HepG2 (cell line): ENCODE data around the gene ARHGAP31. TPM values are rescaled to one million over a fixed set of nuclear protein-coding genes. Genes with fewer than 3 reads are reported as not detected.
A peak's percentile ranks its signal among the peaks of the same experiment; 100 is the strongest.

Experiments used
- ATAC-seq: fragments of 200-7000 bp; cut with Tn5 transposase; 3 replicates; pipeline ENCODE4 v1.9.1; 2020; ENCODE audit warnings: mild to moderate bottlenecking, moderate library complexity
- Bru-seq: library from RNA; stranded (reverse); fragments of 400-500 nt; gene quantifications from one replicate; lab custom pipeline; 2021; lab: Mats Ljungman, UMichigan
- BruChase-seq, 2 experiments: library from RNA; stranded (reverse); fragments of 400-500 nt; gene quantifications; one replicate each; lab custom pipeline; 2021; lab: Mats Ljungman, UMichigan
- BruUV-seq: library from RNA; stranded (reverse); fragments of 400-500 nt; replicated peaks from 2 replicates; lab custom pipeline; 2021; lab: Mats Ljungman, UMichigan
- CTCF ChIA-PET: fragments of 300-600 bp; formaldehyde crosslinking; extraction: SDS; loops from one replicate; lab custom pipeline; 2021; ENCODE audit warnings: low total read pairs, inconsistent platforms, low intra/inter-chr PET ratio; lab: Yijun Ruan, JAX
- POLR2A ChIA-PET: fragments of 350-600 bp; sonication (Branson Sonifier 250); formaldehyde crosslinking; loops from one replicate; lab custom pipeline; 2020; ENCODE audit warnings: antibody characterized with exemption, inconsistent platforms; lab: Yijun Ruan, JAX
- DNase-seq: peaks from one replicate; pipeline ENCODE4 v3.0.0-alpha.2; 2015; ENCODE audit warnings: low spot score
- FAIRE-seq: peaks from 3 replicates; lab custom pipeline; 2011; peaks lifted over from hg19 to GRCh38; lab: Jason Lieb, UNC
- H2AFZ ChIP-seq: one replicate; pipeline ENCODE4 v1.6.1; 2011; ENCODE audit warnings: low read length, inconsistent platforms
- H3K27ac ChIP-seq: fragments of 300-600 bp; 3 replicates; pipeline ENCODE4 v1.8.0; 2011; ENCODE audit warnings: mixed run types, mild to moderate bottlenecking, mixed read lengths, low read length, inconsistent platforms; ENCODE audit not compliant: insufficient read depth; ENCODE audit errors: extremely low read length
- H3K27me3 ChIP-seq, 2 experiments: fragments of 200-600 bp in 1 of 2; 2 replicates in 1 of 2; 3 replicates in 1 of 2; pipeline versions ENCODE4 v1.6.0 to v1.8.0; 2011; ENCODE audit warnings: low read length in 2 of 2, mild to moderate bottlenecking in 2 of 2, moderate library complexity in 2 of 2, inconsistent platforms in 1 of 2; ENCODE audit not compliant: insufficient read depth in 2 of 2, control insufficient read depth in 1 of 2
- H3K36me3 ChIP-seq, 2 experiments: fragments of 200-600 bp in 1 of 2; replicated peaks in 1 of 2; 2 replicates in 1 of 2; 3 replicates in 1 of 2; pipeline versions ENCODE4 v1.5.1 to v1.8.0; 2011; ENCODE audit warnings: low read length in 2 of 2, inconsistent platforms in 1 of 2; ENCODE audit not compliant: insufficient read depth in 2 of 2, control insufficient read depth in 1 of 2
- H3K4me1 ChIP-seq: 2 replicates; pipeline ENCODE4 v1.5.1; 2012; ENCODE audit warnings: low read length, inconsistent platforms; ENCODE audit not compliant: insufficient read depth
- H3K4me2 ChIP-seq: 2 replicates; pipeline ENCODE4 v1.6.0; 2011; ENCODE audit warnings: low read depth, low read length, inconsistent platforms
- H3K4me3 ChIP-seq, 3 experiments: fragments of 200-600 bp in 1 of 3; sonication (generic), shearing (Covaris generic) in 1 of 3; replicated peaks in 1 of 3; 2 replicates each; pipeline ENCODE4 v1.5.1; 2011 to 2016; ENCODE audit warnings: low read length in 3 of 3, inconsistent platforms in 2 of 3, low read depth in 2 of 3, mild to moderate bottlenecking in 2 of 3, control low read depth in 1 of 3, mixed read lengths in 1 of 3; ENCODE audit not compliant: insufficient read depth in 1 of 3
- H3K79me2 ChIP-seq: one replicate; pipeline ENCODE4 v1.6.1; 2011; ENCODE audit warnings: low read length, inconsistent platforms; ENCODE audit not compliant: insufficient read depth
- H3K9ac ChIP-seq: 2 replicates; pipeline ENCODE4 v1.6.0; 2011; ENCODE audit warnings: mild to moderate bottlenecking, low read depth, low read length, inconsistent platforms; ENCODE audit not compliant: insufficient read depth
- H3K9me3 ChIP-seq: 2 replicates; pipeline ENCODE4 v1.5.1; 2012; ENCODE audit warnings: mild to moderate bottlenecking, low read length
- H4K20me1 ChIP-seq: 2 replicates; pipeline ENCODE4 v1.6.0; 2011; ENCODE audit warnings: inconsistent platforms, mild to moderate bottlenecking, low read length, moderate library complexity; ENCODE audit not compliant: insufficient read depth
- CBX2 ChIP-seq, 2 experiments: fragments of 200-600 bp in 1 of 2; sonication (generic); formaldehyde crosslinking in 1 of 2; IDR thresholded peaks; 2 replicates each; pipeline versions ENCODE4 v1.7.0 to v1.8.1; 2018 to 2022; ENCODE audit warnings: low read depth in 2 of 2, low read length in 1 of 2, mild to moderate bottlenecking in 1 of 2, missing genetic modification reagents in 1 of 2
- ETV5 ChIP-seq: IDR thresholded peaks from 2 replicates; pipeline ENCODE4 v1.6.1; 2018; ENCODE audit warnings: missing biosample characterization, missing genetic modification reagents, inconsistent platforms, borderline replicate concordance
- GABPB1 ChIP-seq: IDR thresholded peaks from 2 replicates; pipeline ENCODE4 v1.6.1; 2016; ENCODE audit warnings: mild to moderate bottlenecking, missing genetic modification reagents, moderate library complexity, missing compliant biosample characterization
- HNRNPLL ChIP-seq: fragments of 200-400 bp; formaldehyde crosslinking; IDR thresholded peaks from 2 replicates; pipeline ENCODE4 v1.6.1; 2017; ENCODE audit warnings: mild to moderate bottlenecking, low read depth, low read length; ENCODE audit not compliant: poor library complexity, severe bottlenecking
- MTF2 ChIP-seq: sonication (generic); formaldehyde crosslinking; IDR thresholded peaks from 2 replicates; pipeline ENCODE4 v1.5.0; 2020; ENCODE audit warnings: missing genetic modification reagents, borderline replicate concordance
- TBX2 ChIP-seq: sonication (generic); formaldehyde crosslinking; IDR thresholded peaks from 2 replicates; pipeline ENCODE4 v1.5.0; 2020; ENCODE audit warnings: missing genetic modification reagents, mild to moderate bottlenecking, borderline replicate concordance
- TCF7 ChIP-seq: sonication (generic); IDR thresholded peaks from 2 replicates; pipeline ENCODE4 v1.6.1; 2016; ENCODE audit warnings: antibody characterized with exemption, low read depth
- WGBS: methylation state at CpG from one replicate; pipeline ENCODE4 v1.1.6; 2017; ENCODE audit warnings: low lambda C conversion rate; 5-methylcytosine and 5-hydroxymethylcytosine counted together
- in situ Hi-C: cut with HindIII; loops from 2 replicates; pipeline ENCODE4 v1.10.0; 2017; ENCODE audit warnings: low pct_unique_long_range_greater_than_20kb; ENCODE audit not compliant: extremely low pct_ligation_motif_present
- intact Hi-C: fragments of 100-400 bp; cut with micrococcal nuclease; formaldehyde crosslinking; loops from one replicate; pipeline ENCODE4 v1.10.0; 2022; ENCODE audit not compliant: unreplicated experiment
- long read RNA-seq, 2 experiments: library from RNA in 1 of 2; library from polyadenylated mRNA in 1 of 2; stranded (forward) in 1 of 2; unstranded in 1 of 2; transcript quantifications; one replicate each; pipeline ENCODE4 v2.0.0, GENCODE V29; 2019 to 2022
- polyA minus RNA-seq, 3 experiments: library from RNA; depleted of rRNA, polyadenylated mRNA; stranded (reverse); fragments of >200 nt; gene quantifications; 2 replicates each; pipeline ENCODE4 v1.2.3, GENCODE V29; 2011; ENCODE audit warnings: low replicate concordance in 1 of 3
- polyA plus RNA-seq, 8 experiments: library from polyadenylated mRNA; depleted of rRNA in 3 of 8; stranded (reverse) in 7 of 8; unstranded in 1 of 8; fragments of >200 nt; fragmentation: Illumina TruSeq in 4 of 8; extraction: Trizol in 4 of 8; gene quantifications; 2 replicates each; pipeline versions ENCODE4 v1.2.1 to v1.2.3, GENCODE V29; 2011 to 2016; ENCODE audit warnings: low read depth in 4 of 8, missing spikeins in 1 of 8, mixed read lengths in 1 of 8; ENCODE audit not compliant: insufficient read depth in 1 of 8
- total RNA-seq, 5 experiments: library from RNA; depleted of rRNA; stranded (reverse); fragments of >200 nt; fragmentation: Illumina TruSeq; extraction: Trizol; gene quantifications; 2 replicates each; pipeline ENCODE4 v1.2.3, GENCODE V29; 2016; ENCODE audit warnings: low read depth in 1 of 5
- TF ChIP-seq, protein P1 (sequence below): sonication (generic); formaldehyde crosslinking; IDR thresholded peaks from 2 replicates; pipeline ENCODE4 v1.5.1; 2020; ENCODE audit warnings: mild to moderate bottlenecking, missing genetic modification reagents, moderate library complexity

Gene ARHGAP31, protein sequence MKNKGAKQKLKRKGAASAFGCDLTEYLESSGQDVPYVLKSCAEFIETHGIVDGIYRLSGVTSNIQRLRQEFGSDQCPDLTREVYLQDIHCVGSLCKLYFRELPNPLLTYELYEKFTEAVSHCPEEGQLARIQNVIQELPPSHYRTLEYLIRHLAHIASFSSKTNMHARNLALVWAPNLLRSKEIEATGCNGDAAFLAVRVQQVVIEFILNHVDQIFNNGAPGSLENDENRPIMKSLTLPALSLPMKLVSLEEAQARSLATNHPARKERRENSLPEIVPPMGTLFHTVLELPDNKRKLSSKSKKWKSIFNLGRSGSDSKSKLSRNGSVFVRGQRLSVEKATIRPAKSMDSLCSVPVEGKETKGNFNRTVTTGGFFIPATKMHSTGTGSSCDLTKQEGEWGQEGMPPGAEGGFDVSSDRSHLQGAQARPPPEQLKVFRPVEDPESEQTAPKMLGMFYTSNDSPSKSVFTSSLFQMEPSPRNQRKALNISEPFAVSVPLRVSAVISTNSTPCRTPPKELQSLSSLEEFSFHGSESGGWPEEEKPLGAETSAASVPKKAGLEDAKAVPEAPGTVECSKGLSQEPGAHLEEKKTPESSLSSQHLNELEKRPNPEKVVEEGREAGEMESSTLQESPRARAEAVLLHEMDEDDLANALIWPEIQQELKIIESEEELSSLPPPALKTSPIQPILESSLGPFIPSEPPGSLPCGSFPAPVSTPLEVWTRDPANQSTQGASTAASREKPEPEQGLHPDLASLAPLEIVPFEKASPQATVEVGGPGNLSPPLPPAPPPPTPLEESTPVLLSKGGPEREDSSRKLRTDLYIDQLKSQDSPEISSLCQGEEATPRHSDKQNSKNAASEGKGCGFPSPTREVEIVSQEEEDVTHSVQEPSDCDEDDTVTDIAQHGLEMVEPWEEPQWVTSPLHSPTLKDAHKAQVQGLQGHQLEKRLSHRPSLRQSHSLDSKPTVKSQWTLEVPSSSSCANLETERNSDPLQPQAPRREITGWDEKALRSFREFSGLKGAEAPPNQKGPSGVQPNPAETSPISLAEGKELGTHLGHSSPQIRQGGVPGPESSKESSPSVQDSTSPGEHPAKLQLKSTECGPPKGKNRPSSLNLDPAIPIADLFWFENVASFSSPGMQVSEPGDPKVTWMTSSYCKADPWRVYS (N-terminal part only)
- total RNA-seq (2016; rRNA removed; fragmentation: Illumina TruSeq; extraction: Trizol): not detected in 2 replicates
- not detected in 2 replicates for total RNA-seq (2016; cell fraction: cytosol; rRNA removed; fragmentation: Illumina TruSeq; extraction: Trizol; ENCODE audit: low read depth)
- total RNA-seq (2016; cell fraction: insoluble cytoplasmic fraction; rRNA removed; fragmentation: Illumina TruSeq; extraction: Trizol): not detected in 2 replicates
- not detected in 2 replicates for total RNA-seq (2016; cell fraction: membrane; rRNA removed; fragmentation: Illumina TruSeq; extraction: Trizol)
- total RNA-seq (2016; cell fraction: nucleus; rRNA removed; fragmentation: Illumina TruSeq; extraction: Trizol): not detected in 2 replicates
- not detected in 2 replicates for polyA plus RNA-seq (2011; rRNA removed)
- polyA plus RNA-seq (2011; cell fraction: cytosol; rRNA removed): under 0.01 TPM in 1 of 2 replicates, not detected in the other
- polyA plus RNA-seq (2011; cell fraction: nucleus; rRNA removed): not detected in 2 replicates
- 0.04 and 0.09 TPM in 2 replicates for polyA plus RNA-seq (2012)
- not detected in 2 replicates for polyA plus RNA-seq (2016; cell fraction: cytosol; fragmentation: Illumina TruSeq; extraction: Trizol; ENCODE audit: low read depth)
- not detected in 2 replicates for polyA plus RNA-seq (2016; cell fraction: insoluble cytoplasmic fraction; fragmentation: Illumina TruSeq; extraction: Trizol; ENCODE audit: low read depth)
- polyA plus RNA-seq (2016; cell fraction: membrane; fragmentation: Illumina TruSeq; extraction: Trizol; ENCODE audit: low read depth): not detected in 2 replicates
- polyA plus RNA-seq (2016; cell fraction: nucleus; fragmentation: Illumina TruSeq; extraction: Trizol; ENCODE audit: insufficient read depth, low read depth): not detected in 2 replicates
- 0.12 TPM in 1 of 2 replicates, not detected in the other for polyA minus RNA-seq (2011; rRNA and poly(A)+ RNA removed; ENCODE audit: low replicate concordance)
- not detected in 2 replicates for polyA minus RNA-seq (2011; cell fraction: cytosol; rRNA and poly(A)+ RNA removed)
- not detected in 2 replicates for polyA minus RNA-seq (2011; cell fraction: nucleus; rRNA and poly(A)+ RNA removed)
- Bru-seq, nascent RNA: percentile 9 among the genes with signal in this experiment
- percentile 3 among the genes with signal in this experiment for BruChase-seq, experiment 1, labeled RNA remaining after a 6-hour chase
- percentile 11 among the genes with signal in this experiment for BruChase-seq, experiment 2, labeled RNA remaining after a 2-hour chase
- long read RNA-seq, experiment 1: 0 reads
- long read RNA-seq, experiment 2: 0 reads

DNA sequence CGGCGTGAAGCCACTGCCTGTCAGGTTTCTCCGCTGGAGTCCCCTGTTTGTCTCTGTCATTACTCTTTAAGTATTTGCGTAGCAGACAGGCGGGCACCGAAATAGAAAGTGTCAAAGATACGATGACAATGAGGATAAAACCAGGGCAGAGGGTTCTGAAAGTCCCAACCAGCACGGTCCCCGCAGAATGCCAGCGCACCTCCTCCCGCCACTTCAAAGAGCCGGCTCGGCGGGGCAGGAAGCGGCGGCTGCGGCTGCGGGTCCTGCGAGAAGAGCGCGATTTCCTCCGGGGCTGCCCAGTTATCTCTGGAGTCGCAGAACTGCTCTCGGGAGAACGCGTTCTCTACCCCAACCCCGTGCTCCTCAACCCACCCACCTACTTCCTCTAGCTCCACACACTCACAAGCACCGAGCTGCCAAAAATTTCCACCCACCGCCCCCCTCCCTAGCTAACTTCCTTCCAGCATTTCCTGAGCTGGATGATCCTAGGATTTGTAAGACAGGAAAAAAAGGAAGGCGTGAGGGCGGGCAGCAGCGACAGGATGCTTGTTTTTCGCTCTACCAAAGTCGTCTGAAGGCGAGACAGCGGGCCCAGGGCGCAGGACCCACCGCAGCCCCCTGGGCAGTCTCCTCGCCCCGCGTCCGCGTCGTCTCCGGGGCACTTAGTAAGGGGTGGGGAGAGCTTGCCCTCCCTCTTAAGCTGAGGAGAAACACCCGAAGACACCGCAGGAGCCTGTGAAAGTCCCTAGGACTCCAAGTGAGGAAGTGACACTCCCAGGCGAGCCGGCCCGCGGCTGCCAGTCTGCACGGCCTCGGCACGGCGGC lies at the start of gene ARHGAP31:
Gene ARHGAP31, plus strand, starts transcription at position 513 of the 825 bp plus-strand sequence. CDS start 522 bp downstream, outside the sequence.
- Histone ChIP-seq H3K4me3 (peak within 1 kb of the TSS; percentile 42 to 65 (median 51)), H3K27me3 (peaks cover 2 to 53% of the 10 kb centered on the region in 2 experiments; a peak in 4 of 5 replicates), H3K36me3 (no peaks in the 10 kb centered on the region), H2AFZ (no peak within 1 kb of the TSS), H3K9ac (peak within 1 kb of the TSS; percentile 1; the same call in 1 of the 2 replicates), H3K27ac (no peak within 1 kb of the TSS), H3K9me3 (no peaks in the 10 kb centered on the region), H3K4me2 (peak within 1 kb of the TSS; percentile 74), H3K79me2 (no peaks in the 10 kb centered on the region), H4K20me1 (no peaks in the 10 kb centered on the region), H3K4me1 (peaks cover 24% of the 10 kb centered on the region)
- BruUV-seq: no TSS peak
- FAIRE-seq (no peak), DNase-seq (peak; percentile 4), ATAC-seq (peak; percentile 82)
- in situ Hi-C loops (no loop called here), intact Hi-C loops (no loop called here)
- ChIA-PET CTCF (no interaction called here), POLR2A (no interaction called here)
- 2% methylated on average over 23 of the region's 55 CpGs for WGBS
- 0 out of 2 replicates have a peak, but pooled peaks have one; percentile 18 for TF ChIP-seq ETV5
- TF ChIP-seq HNRNPLL: peak; percentile 95
- TF ChIP-seq MTF2: 0 out of 2 replicates have a peak, but pooled peaks have one; percentile 12
- TF ChIP-seq TCF7: peak; percentile 53
- TF ChIP-seq GABPB1: peak; percentile 31; the same call in 1 of the 2 replicates
- TF ChIP-seq TBX2 (CRISPR knock-in tag): peak; percentile 47; the same call in 1 of the 2 replicates
- TF ChIP-seq, protein P1, sequence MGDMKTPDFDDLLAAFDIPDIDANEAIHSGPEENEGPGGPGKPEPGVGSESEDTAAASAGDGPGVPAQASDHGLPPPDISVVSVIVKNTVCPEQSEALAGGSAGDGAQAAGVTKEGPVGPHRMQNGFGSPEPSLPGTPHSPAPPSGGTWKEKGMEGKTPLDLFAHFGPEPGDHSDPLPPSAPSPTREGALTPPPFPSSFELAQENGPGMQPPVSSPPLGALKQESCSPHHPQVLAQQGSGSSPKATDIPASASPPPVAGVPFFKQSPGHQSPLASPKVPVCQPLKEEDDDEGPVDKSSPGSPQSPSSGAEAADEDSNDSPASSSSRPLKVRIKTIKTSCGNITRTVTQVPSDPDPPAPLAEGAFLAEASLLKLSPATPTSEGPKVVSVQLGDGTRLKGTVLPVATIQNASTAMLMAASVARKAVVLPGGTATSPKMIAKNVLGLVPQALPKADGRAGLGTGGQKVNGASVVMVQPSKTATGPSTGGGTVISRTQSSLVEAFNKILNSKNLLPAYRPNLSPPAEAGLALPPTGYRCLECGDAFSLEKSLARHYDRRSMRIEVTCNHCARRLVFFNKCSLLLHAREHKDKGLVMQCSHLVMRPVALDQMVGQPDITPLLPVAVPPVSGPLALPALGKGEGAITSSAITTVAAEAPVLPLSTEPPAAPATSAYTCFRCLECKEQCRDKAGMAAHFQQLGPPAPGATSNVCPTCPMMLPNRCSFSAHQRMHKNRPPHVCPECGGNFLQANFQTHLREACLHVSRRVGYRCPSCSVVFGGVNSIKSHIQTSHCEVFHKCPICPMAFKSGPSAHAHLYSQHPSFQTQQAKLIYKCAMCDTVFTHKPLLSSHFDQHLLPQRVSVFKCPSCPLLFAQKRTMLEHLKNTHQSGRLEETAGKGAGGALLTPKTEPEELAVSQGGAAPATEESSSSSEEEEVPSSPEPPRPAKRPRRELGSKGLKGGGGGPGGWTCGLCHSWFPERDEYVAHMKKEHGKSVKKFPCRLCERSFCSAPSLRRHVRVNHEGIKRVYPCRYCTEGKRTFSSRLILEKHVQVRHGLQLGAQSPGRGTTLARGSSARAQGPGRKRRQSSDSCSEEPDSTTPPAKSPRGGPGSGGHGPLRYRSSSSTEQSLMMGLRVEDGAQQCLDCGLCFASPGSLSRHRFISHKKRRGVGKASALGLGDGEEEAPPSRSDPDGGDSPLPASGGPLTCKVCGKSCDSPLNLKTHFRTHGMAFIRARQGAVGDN (CRISPR knock-in tag): peak; percentile 4; the same call in 1 of the 2 replicates
- 0 out of 2 replicates have a peak, but pooled peaks have one; percentile 7 for TF ChIP-seq CBX2 (IDR thresholded peaks at IDR 0.05; ENCODE audit: low read depth, low read length)
- no peak for TF ChIP-seq CBX2 (CRISPR knock-in tag; IDR thresholded peaks at IDR 0.05; ENCODE audit: low read depth)
